Fibroblast of villous mesenchyme (primary cell): ENCODE results near the gene IFNK. TPM values are rescaled to one million over a fixed set of nuclear protein-coding genes. Genes with fewer than 3 reads are reported as not detected.

Source experiments
- DNase-seq: peaks from one replicate; pipeline ENCODE4 v3.0.0-alpha.2; 2010; ENCODE audit warnings: low read depth
- H3K4me3 ChIP-seq: 2 replicates; pipeline ENCODE4 v1.5.1; 2011; ENCODE audit warnings: low read depth, mild to moderate bottlenecking, low read length
- CTCF ChIP-seq: IDR thresholded peaks from 2 replicates; pipeline ENCODE4 v1.5.1; 2012; ENCODE audit warnings: low read depth, mild to moderate bottlenecking, low read length; ENCODE audit not compliant: insufficient read depth
- total RNA-seq: library from RNA; depleted of rRNA; stranded (reverse); fragments of >200 nt; gene quantifications from 2 replicates; pipeline ENCODE4 v1.2.3, GENCODE V29; 2012

Gene IFNK
- total RNA-seq, result not detected in 2 replicates

GRCh38 chr9:27524236-27524635 is at the start of gene IFNK:
IFNK (plus strand) TSS chr9:27524290; CDS start chr9:27524337, 47 bp downstream.
- H3K4me3 ChIP-seq, result no peak within 1 kb of the TSS
- DNase-seq, result no peak
- TF ChIP-seq CTCF, result no peak

- no peak overlapping the region for H3K4me3 ChIP-seq
- no peak for TF ChIP-seq CTCF
Observed at GRCh38 chr9:27474305-27474704, 49.8 kb upstream of the IFNK start.

GRCh38 chr9:27475057-27475595 is 49.0 kb upstream of the IFNK start:
- no peak for TF ChIP-seq CTCF
- H3K4me3 ChIP-seq, result no peak overlapping the region
- no peak for DNase-seq

More at GRCh38 chr9:27474305-27474704, 49.8 kb upstream of the IFNK start:
- no peak for DNase-seq

- DNase-seq, result no peak
- no peak overlapping the region for H3K4me3 ChIP-seq
- no peak for TF ChIP-seq CTCF
Observed at GRCh38 chr9:27476870-27477515, 47.1 kb upstream of the IFNK start.

- no peak overlapping the region for H3K4me3 ChIP-seq
- no peak for DNase-seq
- TF ChIP-seq CTCF, result no peak
Observed at GRCh38 chr9:27478322-27478721, 45.8 kb upstream of the IFNK start.

- H3K4me3 ChIP-seq, result no peak overlapping the region
- no peak for DNase-seq
- no peak for TF ChIP-seq CTCF
Observed at GRCh38 chr9:27482709-27483108, 41.4 kb upstream of the IFNK start.

GRCh38 chr9:27483576-27483975 is 40.5 kb upstream of the IFNK start:
- no peak overlapping the region for H3K4me3 ChIP-seq
- DNase-seq, result no peak
- no peak for TF ChIP-seq CTCF
